GM12878 (cell line): ENCODE data around the gene TARP.

Source experiments
- ATAC-seq: fragments of 200-7000 bp; cut with Tn5 transposase; 3 replicates; pipeline ENCODE4 v1.9.1; 2020; ENCODE audit warnings: mild to moderate bottlenecking, moderate library complexity
- BruUV-seq: library from RNA; stranded (reverse); fragments of 400-500 nt; replicated peaks from 2 replicates; lab custom pipeline; 2021; lab: Mats Ljungman, UMichigan
- CTCF ChIA-PET: fragments of 300-600 bp; sonication (Branson Sonifier 250); formaldehyde crosslinking; extraction: SDS; loops from one replicate; lab custom pipeline; 2021; ENCODE audit warnings: inconsistent platforms; lab: Yijun Ruan, JAX
- POLR2A ChIA-PET: fragments of 350-600 bp; formaldehyde crosslinking; extraction: SDS; loops from one replicate; lab custom pipeline; 2021; ENCODE audit warnings: inconsistent platforms; lab: Charles Lee
- RAD21 ChIA-PET: fragments of 300-600 bp; sonication (Branson Sonifier 250); formaldehyde crosslinking; loops from one replicate; lab custom pipeline; 2023; ENCODE audit warnings: antibody characterized with exemption; ENCODE audit not compliant: unreplicated experiment; lab: Charles Lee
- SMC1A ChIA-PET: fragments of 300-600 bp; sonication (Branson Sonifier 250); formaldehyde crosslinking; loops from one replicate; lab custom pipeline; 2023; ENCODE audit not compliant: unreplicated experiment, uncharacterized antibody; lab: Charles Lee
- DNase-seq: peaks from one replicate; pipeline ENCODE4 v3.0.0-alpha.2; 2011; ENCODE audit warnings: low read depth, low spot score
- FAIRE-seq: peaks from 3 replicates; lab custom pipeline; 2011; peaks lifted over from hg19 to GRCh38; lab: Jason Lieb, UNC
- H2AFZ ChIP-seq: 2 replicates; pipeline ENCODE4 v1.6.0; 2011; ENCODE audit warnings: low read depth, low read length, control low read depth; ENCODE audit not compliant: control insufficient read depth
- H3K27ac ChIP-seq: 2 replicates; pipeline ENCODE4 v1.5.1; 2011; ENCODE audit warnings: control low read depth; ENCODE audit not compliant: control insufficient read depth, insufficient read depth
- H3K27me3 ChIP-seq, 2 experiments: replicated peaks in 1 of 2; 2 replicates each; pipeline versions ENCODE4 v1.6.0 to v1.6.1; 2011; ENCODE audit warnings: low read length in 1 of 2; ENCODE audit not compliant: control insufficient read depth in 2 of 2, insufficient read depth in 2 of 2
- H3K36me3 ChIP-seq, 2 experiments: 2 replicates each; pipeline ENCODE4 v1.5.1; 2011; ENCODE audit warnings: low read length in 1 of 2; ENCODE audit not compliant: control insufficient read depth in 2 of 2, insufficient read depth in 2 of 2
- H3K4me1 ChIP-seq: 2 replicates; pipeline ENCODE4 v1.6.1; 2011; ENCODE audit warnings: mild to moderate bottlenecking, low read length, moderate library complexity, mixed read lengths; ENCODE audit not compliant: control insufficient read depth, insufficient read depth
- H3K4me2 ChIP-seq: 2 replicates; pipeline ENCODE4 v1.6.0; 2011; ENCODE audit warnings: control low read depth; ENCODE audit not compliant: control insufficient read depth, insufficient read depth
- H3K4me3 ChIP-seq: fragments of 200-600 bp; sonication (generic); 2 replicates; pipeline ENCODE4 v1.5.1; 2016
- H3K79me2 ChIP-seq: 2 replicates; pipeline ENCODE4 v1.6.0; 2011; ENCODE audit warnings: low read length; ENCODE audit not compliant: control insufficient read depth, insufficient read depth
- H3K9ac ChIP-seq: 2 replicates; pipeline ENCODE4 v1.8.0; 2011; ENCODE audit warnings: low read length, control low read depth, mixed read lengths; ENCODE audit not compliant: control insufficient read depth, insufficient read depth
- H3K9me3 ChIP-seq: replicated peaks from 3 replicates; pipeline ENCODE4 v1.5.1; 2011; ENCODE audit warnings: mild to moderate bottlenecking, low read length; ENCODE audit not compliant: control insufficient read depth, insufficient read depth
- H4K20me1 ChIP-seq: 2 replicates; pipeline ENCODE4 v1.6.0; 2011; ENCODE audit not compliant: control insufficient read depth, insufficient read depth
- CBFB ChIP-seq: IDR thresholded peaks from 2 replicates; pipeline ENCODE4 v1.6.1; 2016; ENCODE audit warnings: antibody characterized with exemption, low read depth
- CREM ChIP-seq: IDR thresholded peaks from 2 replicates; pipeline ENCODE4 v1.6.1; 2014; ENCODE audit warnings: antibody characterized with exemption, low read depth
- EGR1 ChIP-seq, 2 experiments: IDR thresholded peaks; 1 replicate in 1 of 2; 2 replicates in 1 of 2; pipeline ENCODE4 v1.6.1; 2011 to 2012; ENCODE audit warnings: low read depth in 2 of 2, low read length in 2 of 2, borderline replicate concordance in 1 of 2, mild to moderate bottlenecking in 1 of 2, moderate library complexity in 1 of 2
- ETV6 ChIP-seq, 2 experiments: fragments of 450-650 bp in 1 of 2; IDR thresholded peaks in 1 of 2; conservative IDR thresholded peaks in 1 of 2; 2 replicates each; pipeline ENCODE4 v1.6.1; 2014; ENCODE audit warnings: antibody characterized with exemption in 1 of 2, borderline replicate concordance in 1 of 2, low read depth in 1 of 2, mild to moderate bottlenecking in 1 of 2, moderate library complexity in 1 of 2
- GABPA ChIP-seq: IDR thresholded peaks from 2 replicates; pipeline ENCODE4 v1.6.1; 2014; ENCODE audit warnings: antibody characterized with exemption, low read depth, mild to moderate bottlenecking, inconsistent platforms
- HDGF ChIP-seq: fragments of 450-650 bp; IDR thresholded peaks from 2 replicates; pipeline ENCODE4 v1.6.1; 2016; ENCODE audit warnings: antibody characterized with exemption
- IKZF1 ChIP-seq: fragments of 450-650 bp; conservative IDR thresholded peaks from 2 replicates; pipeline ENCODE4 v1.6.1; 2017; ENCODE audit warnings: antibody characterized with exemption, mild to moderate bottlenecking
- KDM1A ChIP-seq: fragments of 200-600 bp; sonication (generic); IDR thresholded peaks from 2 replicates; pipeline ENCODE4 v1.6.1; 2016; ENCODE audit warnings: borderline replicate concordance
- MTA2 ChIP-seq: fragments of 450-650 bp; IDR thresholded peaks from 2 replicates; pipeline ENCODE4 v1.6.1; 2016; ENCODE audit warnings: low read depth, mild to moderate bottlenecking, moderate library complexity
- MXI1 ChIP-seq: fragments of 150-350 bp; IDR thresholded peaks from 2 replicates; pipeline ENCODE4 v1.6.1; 2011; ENCODE audit warnings: low read depth, mild to moderate bottlenecking, inconsistent platforms, low read length, improper control_type of control experiment
- NR2F1 ChIP-seq: fragments of 450-650 bp; conservative IDR thresholded peaks from 2 replicates; pipeline ENCODE4 v1.6.1; 2017; ENCODE audit warnings: mild to moderate bottlenecking
- POLR2A ChIP-seq: IDR thresholded peaks from 2 replicates; pipeline ENCODE4 v1.6.1; 2011; ENCODE audit warnings: low read depth, mild to moderate bottlenecking, low read length
- RAD21 ChIP-seq: IDR thresholded peaks from 2 replicates; pipeline ENCODE4 v1.6.1; 2011; ENCODE audit warnings: mild to moderate bottlenecking, low read depth, low read length, moderate library complexity; ENCODE audit not compliant: insufficient read depth
- RAD51 ChIP-seq: fragments of 450-650 bp; IDR thresholded peaks from 2 replicates; pipeline ENCODE4 v1.6.1; 2016; ENCODE audit warnings: moderate library complexity, mild to moderate bottlenecking, inconsistent platforms
- RCOR1 ChIP-seq: conservative IDR thresholded peaks from 2 replicates; pipeline ENCODE4 v1.6.1; 2012; ENCODE audit warnings: low read depth, low read length, improper control_type of control experiment
- RUNX3 ChIP-seq: IDR thresholded peaks from 2 replicates; pipeline ENCODE4 v1.6.1; 2012; ENCODE audit warnings: low read length, inconsistent platforms
- SMARCA5 ChIP-seq: fragments of 450-650 bp; IDR thresholded peaks from 2 replicates; pipeline ENCODE4 v1.6.1; 2017; ENCODE audit warnings: mild to moderate bottlenecking
- SREBF1 ChIP-seq: IDR thresholded peaks from 2 replicates; pipeline ENCODE4 v1.6.1; 2012; ENCODE audit warnings: mild to moderate bottlenecking, low read length
- SUPT20H ChIP-seq: IDR thresholded peaks from 2 replicates; pipeline ENCODE4 v1.6.1; 2011; ENCODE audit warnings: low read depth, mild to moderate bottlenecking, low read length, moderate library complexity, borderline replicate concordance; ENCODE audit not compliant: control insufficient read depth
- WRNIP1 ChIP-seq: IDR thresholded peaks from 2 replicates; pipeline ENCODE4 v1.6.1; 2011; ENCODE audit warnings: low read depth, low read length, improper control_type of control experiment, borderline replicate concordance
- ZNF217 ChIP-seq: fragments of 450-650 bp; IDR thresholded peaks from 2 replicates; pipeline ENCODE4 v1.6.1; 2017; ENCODE audit warnings: antibody characterized with exemption, mild to moderate bottlenecking
- WGBS: methylation state at CpG from one replicate; pipeline ENCODE4 v1.1.6; 2016; ENCODE audit warnings: low lambda C conversion rate; ENCODE audit not compliant: insufficient replicate concordance, insufficient coverage; ENCODE audit errors: missing lambda C conversion rate; 5-methylcytosine and 5-hydroxymethylcytosine counted together
- in situ Hi-C: fragments of 300-500 bp; cut with MboI; formaldehyde crosslinking; loops from 9 replicates; pipeline ENCODE4 v1.14.3; 2018; ENCODE audit warnings: mixed read lengths
- intact Hi-C: fragments of 100-400 bp; cut with micrococcal nuclease; formaldehyde crosslinking; loops from one replicate; pipeline ENCODE4 v1.14.2; 2022; ENCODE audit not compliant: unreplicated experiment
- TF ChIP-seq, protein P1 (sequence below): fragments of 450-650 bp; IDR thresholded peaks from 2 replicates; pipeline ENCODE4 v1.6.1; 2017; ENCODE audit warnings: mild to moderate bottlenecking, low read depth, inconsistent platforms; ENCODE audit not compliant: poor library complexity, severe bottlenecking

TARP gene

GRCh38 chr7:38296059-38296857 is 22.8 kb upstream of the TARP start:
- CTCF ChIA-PET = interaction anchor here (0.6 to 3.4 kb wide), 7 partner anchors 13 to 395 kb away, joined by 4 to 12 read pairs (median 4); no protein-coding TSS in a partner anchor
- intact Hi-C loops = loop anchor here (5.0 kb wide), 1 partner anchor 119 kb away; the partner anchor contains the start of gene STARD3NL
- in situ Hi-C loops = no loop called here
- 21% methylated on average over 5 of the region's 5 CpGs for WGBS
- Histone ChIP-seq H3K27ac (no peak overlapping the region; the same call in 1 of the 2 replicates), H3K9ac (no peak overlapping the region), H3K4me3 (peak overlapping the region; percentile 1; the same call in 1 of the 2 replicates), H2AFZ (peak overlapping the region; percentile 32; the same call in 1 of the 2 replicates), H3K4me2 (peak overlapping the region; percentile 30; the same call in 1 of the 2 replicates), H3K9me3 (no peaks in the 10 kb centered on the region), H3K36me3 (no peaks in the 10 kb centered on the region), H3K27me3 (no peaks in the 10 kb centered on the region), H4K20me1 (no peaks in the 10 kb centered on the region), H3K79me2 (no peaks in the 10 kb centered on the region), H3K4me1 (peaks cover 8% of the 10 kb centered on the region)
- RAD21 ChIA-PET = interaction anchor here (0.8 to 1.8 kb wide), 6 partner anchors 13 to 73 kb away, joined by 3 to 8 read pairs (median 4); partner anchors contain the start of gene TARP
- ATAC-seq = peak; percentile 84
- peak; percentile 13 for FAIRE-seq
- DNase-seq = peak; percentile 43
- no TSS peak for BruUV-seq
- SMC1A ChIA-PET = interaction anchor here (1.0 to 3.4 kb wide), 6 partner anchors 12 to 188 kb away, joined by 3 to 23 read pairs (median 4); no protein-coding TSS in a partner anchor
- POLR2A ChIA-PET = interaction anchor here (0.8 to 1.1 kb wide), 2 partner anchors 11 to 16 kb away, joined by 3 read pairs; no protein-coding TSS in a partner anchor
- TF ChIP-seq HDGF = no peak
- TF ChIP-seq NR2F1 = peak; percentile 85
- TF ChIP-seq, protein P1, sequence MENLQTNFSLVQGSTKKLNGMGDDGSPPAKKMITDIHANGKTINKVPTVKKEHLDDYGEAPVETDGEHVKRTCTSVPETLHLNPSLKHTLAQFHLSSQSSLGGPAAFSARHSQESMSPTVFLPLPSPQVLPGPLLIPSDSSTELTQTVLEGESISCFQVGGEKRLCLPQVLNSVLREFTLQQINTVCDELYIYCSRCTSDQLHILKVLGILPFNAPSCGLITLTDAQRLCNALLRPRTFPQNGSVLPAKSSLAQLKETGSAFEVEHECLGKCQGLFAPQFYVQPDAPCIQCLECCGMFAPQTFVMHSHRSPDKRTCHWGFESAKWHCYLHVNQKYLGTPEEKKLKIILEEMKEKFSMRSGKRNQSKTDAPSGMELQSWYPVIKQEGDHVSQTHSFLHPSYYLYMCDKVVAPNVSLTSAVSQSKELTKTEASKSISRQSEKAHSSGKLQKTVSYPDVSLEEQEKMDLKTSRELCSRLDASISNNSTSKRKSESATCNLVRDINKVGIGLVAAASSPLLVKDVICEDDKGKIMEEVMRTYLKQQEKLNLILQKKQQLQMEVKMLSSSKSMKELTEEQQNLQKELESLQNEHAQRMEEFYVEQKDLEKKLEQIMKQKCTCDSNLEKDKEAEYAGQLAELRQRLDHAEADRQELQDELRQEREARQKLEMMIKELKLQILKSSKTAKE = peak; percentile 78
- no peak for TF ChIP-seq WRNIP1
- TF ChIP-seq RUNX3 = peak; percentile 55
- no peak for TF ChIP-seq MXI1
- TF ChIP-seq GABPA = no peak
- TF ChIP-seq CBFB = no peak
- no peak for TF ChIP-seq RAD21
- no peak for TF ChIP-seq EGR1 (IDR thresholded peaks at IDR 0.05; ENCODE audit: borderline replicate concordance in 1 of 2, low read depth in 2 of 2, low read length in 2 of 2)
- no peak for TF ChIP-seq RCOR1
- TF ChIP-seq SREBF1 = no peak
- peak; percentile 85; the same call in 1 of the 2 replicates for TF ChIP-seq SMARCA5
- peak; percentile 65 for TF ChIP-seq RAD51
- no peak for TF ChIP-seq KDM1A
- peak; percentile 99 for TF ChIP-seq ZNF217
- TF ChIP-seq CREM = peak; percentile 24; the same call in 1 of the 2 replicates
- no peak for TF ChIP-seq POLR2A
- TF ChIP-seq ETV6 (conservative IDR thresholded peaks at IDR 0.05 in 1 of 2, IDR thresholded peaks at IDR 0.05 in 1 of 2; ENCODE audit: borderline replicate concordance in 1 of 2, low read depth in 1 of 2) = peak in 1 of 2 experiments; percentile 61; a peak in 1 of 4 replicates
- no peak for TF ChIP-seq SUPT20H
- TF ChIP-seq IKZF1 = peak; percentile 26; the same call in 1 of the 2 replicates
- TF ChIP-seq MTA2 = peak; percentile 66; the same call in 1 of the 2 replicates
